K562 (cell line): Measurements from ENCODE around the gene ACYP2. TPM values are rescaled to one million over a fixed set of nuclear protein-coding genes. Genes with fewer than 3 reads are reported as not detected.
A peak's percentile ranks its signal among the peaks of the same experiment; 100 is the strongest.

ENCODE experiments used
- ATF1 ChIP-seq, 2 experiments: fragments of 450-650 bp in 1 of 2; IDR thresholded peaks; 2 replicates each; pipeline ENCODE4 v1.6.1; 2016; ENCODE audit warnings: missing compliant biosample characterization in 1 of 2, missing genetic modification characterization in 1 of 2
- ATF7 ChIP-seq: fragments of 450-650 bp; IDR thresholded peaks from 2 replicates; pipeline ENCODE4 v1.7.1; 2014; ENCODE audit warnings: mild to moderate bottlenecking, moderate library complexity
- CBFA2T3 ChIP-seq: fragments of 450-650 bp; IDR thresholded peaks from 2 replicates; pipeline ENCODE4 v1.6.1; 2017
- CBX5 ChIP-seq: IDR thresholded peaks from 2 replicates; pipeline ENCODE4 v1.6.1; 2014; ENCODE audit warnings: low read depth, borderline replicate concordance
- CCAR2 ChIP-seq: fragments of 200-400 bp; formaldehyde crosslinking; IDR thresholded peaks from 2 replicates; pipeline ENCODE4 v1.6.1; 2017; ENCODE audit warnings: mild to moderate bottlenecking, low read depth, low read length
- CTCF ChIP-seq, 3 experiments: IDR thresholded peaks in 2 of 3; conservative IDR thresholded peaks in 1 of 3; 2 replicates each; pipeline ENCODE4 v1.5.1; 2011 to 2012; ENCODE audit warnings: low read length in 3 of 3, mild to moderate bottlenecking in 3 of 3, control low read depth in 2 of 3, improper control_type of control experiment in 1 of 3, inconsistent platforms in 1 of 3, low read depth in 1 of 3, mixed read lengths in 1 of 3, moderate library complexity in 1 of 3; ENCODE audit not compliant: insufficient read depth in 2 of 3
- EP400 ChIP-seq: fragments of 450-650 bp; IDR thresholded peaks from 2 replicates; pipeline ENCODE4 v1.6.1; 2017; ENCODE audit warnings: antibody characterized with exemption, mild to moderate bottlenecking, moderate library complexity
- FOXJ3 ChIP-seq: sonication (generic); formaldehyde crosslinking; IDR thresholded peaks from 2 replicates; pipeline ENCODE4 v1.4.0; 2020; ENCODE audit warnings: mild to moderate bottlenecking, missing genetic modification reagents
- GABPB2 ChIP-seq: fragments of 250-450 bp; sonication (Bioruptor Pico); conservative IDR thresholded peaks from 2 replicates; pipeline ENCODE4 v1.5.1; 2021; ENCODE audit warnings: mild to moderate bottlenecking
- GATA2 ChIP-seq: sonication (generic); formaldehyde crosslinking; IDR thresholded peaks from 2 replicates; pipeline ENCODE4 v1.4.0; 2020; ENCODE audit warnings: mild to moderate bottlenecking, missing genetic modification reagents
- HSF4 ChIP-seq: fragments of 250-450 bp; sonication (Bioruptor Pico); IDR thresholded peaks from 2 replicates; pipeline ENCODE4 v2.1.2; 2022; ENCODE audit warnings: mild to moderate bottlenecking, moderate library complexity, borderline replicate concordance
- KLF6 ChIP-seq: fragments of 250-450 bp; sonication (Bioruptor Pico); IDR thresholded peaks from 2 replicates; pipeline ENCODE4 v1.4.0; 2020; ENCODE audit warnings: mild to moderate bottlenecking, moderate library complexity, borderline replicate concordance
- MAZ ChIP-seq, 2 experiments: fragments of 450-650 bp in 1 of 2; sonication (generic) in 1 of 2; formaldehyde crosslinking; IDR thresholded peaks in 1 of 2; conservative IDR thresholded peaks in 1 of 2; 2 replicates each; pipeline versions ENCODE4 v1.4.0 to v1.5.0; 2020; ENCODE audit warnings: mild to moderate bottlenecking in 1 of 2, missing genetic modification reagents in 1 of 2
- MCM3 ChIP-seq: fragments of 450-650 bp; IDR thresholded peaks from 2 replicates; pipeline ENCODE4 v1.6.1; 2016
- MYC ChIP-seq, 2 experiments: fragments of 250-450 bp in 1 of 2; sonication (Bioruptor Pico) in 1 of 2; IDR thresholded peaks; 2 replicates each; pipeline versions ENCODE4 v1.5.1 to v1.6.1; 2012 to 2021; ENCODE audit warnings: low read depth in 2 of 2, borderline replicate concordance in 1 of 2, improper control_type of control experiment in 1 of 2, low read length in 1 of 2, mild to moderate bottlenecking in 1 of 2, moderate library complexity in 1 of 2
- NFE2 ChIP-seq: IDR thresholded peaks from 2 replicates; pipeline ENCODE4 v1.6.1; 2014; ENCODE audit warnings: antibody characterized with exemption, low read depth
- PKNOX1 ChIP-seq: fragments of 450-650 bp; IDR thresholded peaks from 2 replicates; pipeline ENCODE4 v1.6.1; 2016
- RBM15 ChIP-seq: fragments of 200-400 bp; formaldehyde crosslinking; IDR thresholded peaks from 2 replicates; pipeline ENCODE4 v1.6.1; 2018; ENCODE audit warnings: mild to moderate bottlenecking, low read length, moderate library complexity; ENCODE audit not compliant: insufficient read depth
- SMAD4 ChIP-seq: fragments of 250-450 bp; sonication (Bioruptor Pico); conservative IDR thresholded peaks from 2 replicates; pipeline ENCODE4 v1.8.0; 2021; ENCODE audit warnings: inconsistent platforms, mild to moderate bottlenecking, moderate library complexity
- SP1 ChIP-seq: sonication (generic); formaldehyde crosslinking; IDR thresholded peaks from 2 replicates; pipeline ENCODE4 v1.8.1; 2022; ENCODE audit warnings: mild to moderate bottlenecking, missing genetic modification reagents
- TAL1 ChIP-seq: fragments of 450-650 bp; IDR thresholded peaks from 2 replicates; pipeline ENCODE4 v1.6.1; 2016; ENCODE audit warnings: mild to moderate bottlenecking
- ZBTB12 ChIP-seq: fragments of 250-450 bp; sonication (Bioruptor Pico); IDR thresholded peaks from 2 replicates; pipeline ENCODE4 v1.4.0; 2020
- polyA plus RNA-seq, 8 experiments: library from polyadenylated mRNA; depleted of rRNA in 4 of 8; stranded (reverse) in 5 of 8; unstranded in 3 of 8; fragments of >200 nt; fragmentation: Nextera tagmentation in 2 of 8; fragmentation: Illumina TruSeq in 1 of 8; extraction: Ambion mirVana in 2 of 8; extraction: Trizol in 1 of 8; gene quantifications; 2 replicates each; pipeline versions ENCODE4 v1.2.1 to v1.2.3, GENCODE V29; 2011 to 2014; ENCODE audit warnings: inconsistent platforms in 1 of 8, missing spikeins in 1 of 8
- total RNA-seq, 7 experiments: library from RNA; depleted of rRNA in 6 of 7; stranded (reverse); fragments of >200 nt in 6 of 7; fragmentation: Illumina TruSeq in 2 of 7; extraction: Trizol in 2 of 7; gene quantifications; 2 replicates each; pipeline versions ENCODE4 v1.2.1 to v1.2.3, GENCODE V29; 2011 to 2021; ENCODE audit warnings: low replicate concordance in 1 of 7

Gene ACYP2
- total and polyA plus RNA-seq, 9 of the 15 experiments (the other 6 are each of a cell fraction or from before 2014, with no cell fraction given): 1.0 to 4.1 (median 2.0) TPM

GRCh38 chr2:54081574-54081973 is 33.8 kb upstream of the ACYP2 start (continued):
- peak; percentile 66; the same call in 1 of the 2 replicates for TF ChIP-seq GATA2 (CRISPR knock-in tag)
- no peak for TF ChIP-seq HSF4 (CRISPR knock-in tag)
- TF ChIP-seq ZBTB12 (CRISPR knock-in tag): 0 out of 2 replicates have a peak, but pooled peaks have one; percentile 7
- no peak for TF ChIP-seq MCM3
- no peak for TF ChIP-seq SP1 (CRISPR knock-in tag)
- TF ChIP-seq MAZ (CRISPR knock-in tag; conservative IDR thresholded peaks at IDR 0.05 in 1 of 2, IDR thresholded peaks at IDR 0.05 in 1 of 2): peak in 1 of 2 experiments; percentile 57; a peak in 1 of 4 replicates
- TF ChIP-seq RBM15: no peak
- no peak for TF ChIP-seq CCAR2
- peak; percentile 69 for TF ChIP-seq MYC (IDR thresholded peaks at IDR 0.05; ENCODE audit: low read depth, low read length)
- TF ChIP-seq MYC (CRISPR knock-in tag; IDR thresholded peaks at IDR 0.05; ENCODE audit: borderline replicate concordance, low read depth): no peak
- TF ChIP-seq NFE2: peak; percentile 67
- TF ChIP-seq CBX5: 0 out of 2 replicates have a peak, but pooled peaks have one; percentile 32
- no peak for TF ChIP-seq CTCF (IDR thresholded peaks at IDR 0.05 in 2 of 3, conservative IDR thresholded peaks at IDR 0.05 in 1 of 3; ENCODE audit: insufficient read depth in 2 of 3, low read depth in 1 of 3, low read length in 3 of 3)
- TF ChIP-seq CBFA2T3: peak; percentile 88
- peak; percentile 82 for TF ChIP-seq ATF7
- TF ChIP-seq ATF1 (CRISPR knock-in tag; IDR thresholded peaks at IDR 0.05): no peak
- TF ChIP-seq ATF1 (tag; IDR thresholded peaks at IDR 0.05): peak; percentile 69
- peak; percentile 53 for TF ChIP-seq SMAD4
- peak; percentile 58 for TF ChIP-seq TAL1
- peak; percentile 50; the same call in 1 of the 2 replicates for TF ChIP-seq EP400
- peak; percentile 93 for TF ChIP-seq PKNOX1
- no peak for TF ChIP-seq KLF6 (CRISPR knock-in tag)
- no peak for TF ChIP-seq FOXJ3 (CRISPR knock-in tag)
- no peak for TF ChIP-seq GABPB2 (CRISPR knock-in tag)
